AG09309 (cell line): ENCODE results near the gene PIGH.

Experiments
- DNase-seq: peaks from one replicate; pipeline ENCODE4 v3.0.0-alpha.2; 2010; ENCODE audit warnings: low read depth
- H3K4me3 ChIP-seq: 2 replicates; pipeline ENCODE4 v1.5.1; 2011; ENCODE audit warnings: mild to moderate bottlenecking, low read depth, low read length, moderate library complexity; ENCODE audit not compliant: control insufficient read depth
- CTCF ChIP-seq: IDR thresholded peaks from 2 replicates; pipeline ENCODE4 v1.5.1; 2011; ENCODE audit warnings: mild to moderate bottlenecking, low read depth, low read length, inconsistent platforms; ENCODE audit not compliant: insufficient read depth, control insufficient read depth; ENCODE audit errors: missing control alignments

PIGH gene

DNA sequence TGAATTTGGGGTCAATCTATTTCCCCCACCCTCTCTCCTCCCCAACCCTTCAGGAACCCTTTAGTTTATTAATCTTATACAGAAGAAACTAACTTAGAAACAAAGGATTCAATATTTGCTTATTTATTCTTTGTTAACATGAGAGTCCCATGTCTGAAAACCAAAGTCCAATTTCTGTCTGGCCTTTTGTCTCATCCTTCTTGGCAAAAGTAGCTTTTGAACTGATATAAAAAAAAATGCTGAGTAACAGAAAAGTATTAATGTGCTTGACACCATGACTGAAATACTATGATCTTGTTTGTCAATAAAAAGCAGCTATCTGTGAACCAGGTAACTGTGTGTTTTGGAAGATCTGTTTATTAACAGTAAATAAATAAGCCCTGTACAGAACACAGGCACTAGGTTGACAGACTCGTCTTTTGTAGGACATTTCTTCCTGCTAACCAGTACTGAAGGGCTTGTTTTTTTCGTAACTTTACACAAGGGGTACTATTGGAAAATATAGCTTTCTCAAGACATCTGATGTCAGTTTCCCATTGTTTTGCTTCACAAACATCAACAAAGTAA lies 10.8 kb downstream of the PIGH start:
- no peak for TF ChIP-seq CTCF
- no peak for DNase-seq
- H3K4me3 ChIP-seq: no peak overlapping the region

- no peak overlapping the region for H3K4me3 ChIP-seq
- no peak for DNase-seq
- no peak for TF ChIP-seq CTCF
Observed at GRCh38 chr14:67586369-67586768, 13.7 kb downstream of the PIGH start.

GRCh38 chr14:67584978-67585377 lies 15.1 kb downstream of the PIGH start:
- H3K4me3 ChIP-seq: no peak overlapping the region
- TF ChIP-seq CTCF: no peak
- no peak for DNase-seq

- no peak overlapping the region for H3K4me3 ChIP-seq
- no peak for DNase-seq
- TF ChIP-seq CTCF: peak; percentile 83
Observed at GRCh38 chr14:67583711-67584644, 16.1 kb downstream of the PIGH start.

GRCh38 chr14:67582061-67582460 lies 18.0 kb downstream of the PIGH start:
- DNase-seq: no peak
- no peak overlapping the region for H3K4me3 ChIP-seq
- no peak for TF ChIP-seq CTCF

DNA sequence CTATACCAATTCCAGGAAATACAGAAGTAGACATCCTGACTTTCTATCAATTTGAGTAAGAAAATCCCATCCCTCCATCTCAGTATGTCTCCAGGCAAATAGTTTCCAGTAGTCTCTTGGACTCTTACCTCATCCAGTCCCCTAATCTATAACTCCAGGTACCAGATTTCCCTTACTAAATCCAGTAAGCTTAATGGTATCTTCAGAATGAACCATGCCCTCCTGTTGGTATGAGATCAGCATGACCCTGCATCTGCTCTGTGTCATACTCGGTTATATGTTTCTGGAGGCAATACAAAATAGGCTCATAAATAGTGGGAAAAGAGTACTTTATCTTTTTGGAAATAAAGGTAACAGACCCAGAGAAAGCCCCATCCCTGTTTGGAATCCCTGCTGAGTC lies 18.4 kb downstream of the PIGH start:
- no peak for TF ChIP-seq CTCF
- DNase-seq: no peak
- H3K4me3 ChIP-seq: no peak overlapping the region
